NCI-H2029 (cell line): ENCODE data around the gene CIAO3.

Experiments used
- DNase-seq: peaks from one replicate; lab custom pipeline; 2025; lab: John Stamatoyannopoulos, UW

CIAO3 gene

DNA sequence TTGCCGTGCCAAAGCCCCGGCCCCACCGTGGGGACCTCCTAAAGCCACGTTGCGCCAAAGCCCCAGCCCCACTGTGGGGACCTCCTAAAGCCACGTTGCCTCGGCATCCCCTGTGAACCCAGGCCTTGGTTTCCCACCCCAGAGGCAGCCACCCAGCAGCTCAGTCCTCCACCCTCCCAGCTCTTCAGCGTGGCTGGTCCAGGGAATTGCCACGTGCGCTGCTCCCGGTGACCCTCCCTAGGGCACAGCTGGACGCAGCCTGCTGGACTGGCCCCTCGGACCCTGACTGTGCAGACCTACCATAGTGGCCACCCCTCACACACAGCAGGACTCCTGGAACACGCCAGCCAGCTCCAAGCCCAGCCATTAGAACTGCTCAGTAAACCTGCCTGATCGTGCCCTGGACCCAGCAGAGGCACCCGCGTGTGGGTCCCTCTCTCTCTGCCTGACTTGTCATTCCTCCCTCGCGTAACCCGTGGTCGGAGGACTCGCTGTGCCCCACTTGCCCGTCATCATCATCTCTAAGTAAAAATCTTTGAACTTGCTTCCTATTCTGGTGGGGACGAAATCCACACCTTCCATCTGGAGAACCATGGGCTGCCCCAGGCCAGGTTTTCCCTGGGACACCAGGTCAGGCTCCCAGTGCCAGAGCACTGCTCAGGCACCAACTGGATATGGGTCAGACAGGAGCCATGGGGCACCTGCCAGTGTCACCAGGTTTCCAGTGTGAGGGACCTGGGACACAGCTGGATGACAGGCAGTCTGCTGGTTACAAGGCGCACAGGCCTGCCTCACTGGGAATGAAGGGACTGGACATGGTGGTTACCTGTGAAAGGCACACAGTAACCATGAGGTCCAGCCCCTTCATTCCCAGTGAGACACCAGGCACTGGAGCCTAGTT is 5.6 kb downstream of the CIAO3 start:
- DNase-seq, result no peak

DNA sequence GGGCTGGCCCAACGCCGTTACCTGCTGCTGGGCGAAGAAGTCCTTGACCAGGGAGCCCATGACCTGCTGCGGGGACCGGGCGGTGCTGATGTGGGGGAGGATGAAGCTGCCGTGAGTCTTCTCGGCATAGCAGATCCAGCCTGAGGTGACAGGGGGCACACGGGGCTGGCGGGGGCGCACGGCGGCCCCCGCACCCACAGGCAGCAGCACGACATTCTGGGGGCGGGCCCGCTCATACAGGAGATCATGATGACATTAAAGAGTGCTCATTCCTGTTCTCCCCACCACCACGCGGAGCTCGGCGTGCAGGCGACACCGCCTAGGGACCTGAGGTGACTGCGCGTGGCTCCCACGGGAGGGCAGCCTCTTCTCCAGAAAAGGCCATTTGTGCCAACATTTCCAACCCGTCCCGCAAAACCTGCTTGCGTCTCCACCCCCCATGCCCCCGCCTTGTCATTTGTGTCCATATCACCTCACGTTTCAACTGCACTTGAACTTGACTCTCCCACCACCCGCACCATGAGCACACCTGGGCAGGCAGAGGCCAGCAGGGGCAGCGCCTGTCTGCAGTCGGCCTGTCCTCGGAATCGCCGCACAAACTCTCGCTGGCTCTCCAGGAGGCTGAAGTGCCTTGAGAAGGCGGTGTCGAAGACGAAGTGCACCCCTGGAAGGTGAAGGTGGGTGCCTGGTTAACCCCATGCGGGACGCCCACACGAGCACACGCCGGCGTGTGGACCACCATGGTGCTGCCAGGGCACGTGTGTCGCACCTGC is 6.4 kb downstream of the CIAO3 start:
- no peak for DNase-seq

GRCh38 chr16:733382-734207 is 7.2 kb downstream of the CIAO3 start:
- no peak for DNase-seq

DNA sequence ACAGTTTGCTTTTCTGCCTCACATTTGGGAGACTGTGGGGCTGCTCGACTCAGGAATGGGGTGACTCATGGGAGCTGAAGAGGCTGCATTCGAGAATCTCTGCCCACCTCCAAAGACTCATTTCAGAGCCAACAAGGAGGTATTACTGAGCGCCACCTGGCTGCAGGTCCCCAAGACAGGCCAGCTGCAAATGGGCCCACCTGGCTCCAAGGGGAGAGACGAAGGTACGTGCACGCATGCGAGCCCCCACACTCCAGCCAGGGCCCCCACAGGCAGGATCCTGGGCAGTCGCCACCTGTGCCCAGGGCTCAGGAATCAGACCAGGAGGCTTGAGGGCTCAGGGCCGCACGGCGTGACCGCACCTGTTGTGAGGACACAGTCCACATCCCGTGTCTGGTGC is 7.9 kb downstream of the CIAO3 start:
- no peak for DNase-seq

DNA sequence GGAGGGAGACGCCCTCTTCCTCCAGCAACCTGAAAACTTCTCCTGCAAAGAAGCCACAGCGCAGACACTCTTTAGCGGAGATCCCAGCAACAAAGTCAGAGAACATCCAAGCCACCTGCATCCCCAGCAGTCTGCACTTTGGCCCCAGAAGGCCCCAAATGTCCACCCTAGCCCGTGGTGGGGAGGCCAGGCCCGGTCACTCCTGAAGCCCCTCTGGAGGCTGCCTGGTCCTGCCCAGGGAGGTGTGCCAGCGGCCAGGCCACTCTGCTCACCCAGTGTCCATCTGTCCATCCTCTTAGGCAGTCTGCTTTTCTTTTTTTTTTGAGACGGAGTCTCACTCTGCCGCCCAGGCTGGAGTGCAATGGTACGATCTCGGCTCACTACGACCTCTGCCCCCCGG is 8.5 kb downstream of the CIAO3 start:
- DNase-seq, result no peak

DNA sequence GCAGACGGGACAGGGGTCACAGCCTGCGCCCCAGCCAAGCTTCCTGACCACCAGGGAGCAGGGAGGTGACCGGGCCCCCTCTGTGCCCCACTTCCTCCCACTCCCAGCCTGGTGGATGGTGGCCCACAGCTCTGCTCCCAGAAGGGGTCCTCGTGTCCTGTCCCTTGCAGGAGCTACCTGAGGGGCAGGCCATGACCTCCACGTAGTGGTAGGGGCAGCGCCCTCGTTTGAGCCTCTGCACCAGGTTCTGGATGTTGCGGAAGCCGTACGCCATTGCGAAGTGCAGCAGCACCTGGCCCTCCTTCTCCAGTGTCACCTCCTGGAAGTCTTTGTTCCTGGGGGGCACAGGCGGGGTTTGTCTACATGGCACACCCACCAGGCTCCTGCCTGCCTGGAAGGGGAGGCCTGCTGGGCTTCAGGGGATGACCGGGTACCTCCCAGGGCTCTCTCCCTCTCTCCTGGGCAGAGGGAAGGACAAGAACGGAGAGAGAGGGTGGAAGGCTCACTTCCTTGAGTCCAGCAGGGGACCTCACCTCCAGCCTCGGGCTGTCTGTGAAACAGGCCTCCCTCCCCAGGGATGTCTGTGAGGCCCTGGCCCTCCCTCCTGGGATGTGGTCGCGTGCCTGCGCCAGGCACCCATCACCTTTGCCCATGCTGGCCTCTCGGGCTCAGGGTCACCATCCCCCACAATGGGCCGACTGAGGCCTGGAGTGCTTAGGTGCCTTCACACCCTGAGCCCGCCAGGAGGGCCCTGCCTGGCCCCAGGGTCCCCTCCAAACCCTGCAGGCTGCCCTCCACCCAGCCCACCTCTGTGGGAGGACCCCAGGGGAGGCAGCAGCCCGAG is 9.9 kb downstream of the CIAO3 start:
- no peak for DNase-seq

DNA sequence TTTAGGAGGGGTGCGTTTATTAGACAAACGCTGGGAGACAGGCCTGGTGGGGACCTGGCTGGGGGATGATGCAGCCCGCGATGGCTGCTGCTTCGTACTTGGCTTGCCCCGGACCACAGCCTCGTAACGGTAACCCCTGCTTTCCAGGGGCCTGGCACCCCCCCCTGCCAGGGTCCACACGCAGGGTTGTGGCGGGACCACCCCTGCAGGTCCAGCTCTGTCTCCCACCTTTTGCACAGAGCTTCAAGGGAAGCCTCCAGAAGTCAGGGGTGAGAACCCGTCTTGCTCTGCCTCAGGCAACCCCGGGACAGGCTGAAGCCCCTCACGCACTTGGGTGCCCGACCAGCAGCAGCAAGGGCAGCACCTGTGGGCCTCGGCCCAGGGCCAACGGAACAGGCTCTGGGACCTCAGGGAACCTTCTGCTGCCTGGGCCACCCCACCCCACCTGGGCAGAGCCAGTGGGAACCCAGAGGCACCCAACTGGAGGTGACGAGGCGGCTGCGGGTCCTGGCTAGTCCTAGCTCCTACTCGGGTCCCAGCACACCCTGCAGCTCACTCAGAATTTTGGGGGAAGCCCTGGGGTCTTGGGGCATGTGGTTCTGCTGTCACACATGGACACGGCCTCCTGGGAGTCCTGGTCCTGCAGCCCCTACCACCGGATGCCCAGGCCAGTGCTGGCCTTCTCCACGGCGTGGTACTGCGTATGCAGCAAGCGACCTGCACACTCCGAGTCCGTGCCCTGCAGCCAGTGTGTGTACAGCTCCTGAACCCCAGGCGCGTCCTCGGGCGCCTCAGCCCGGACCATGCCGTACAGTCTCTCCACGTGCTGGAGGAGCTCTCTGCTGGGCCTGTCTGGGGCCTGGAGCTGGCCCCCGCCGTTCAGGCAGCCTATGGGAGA is 10.8 kb downstream of the CIAO3 start:
- DNase-seq, result no peak

DNA sequence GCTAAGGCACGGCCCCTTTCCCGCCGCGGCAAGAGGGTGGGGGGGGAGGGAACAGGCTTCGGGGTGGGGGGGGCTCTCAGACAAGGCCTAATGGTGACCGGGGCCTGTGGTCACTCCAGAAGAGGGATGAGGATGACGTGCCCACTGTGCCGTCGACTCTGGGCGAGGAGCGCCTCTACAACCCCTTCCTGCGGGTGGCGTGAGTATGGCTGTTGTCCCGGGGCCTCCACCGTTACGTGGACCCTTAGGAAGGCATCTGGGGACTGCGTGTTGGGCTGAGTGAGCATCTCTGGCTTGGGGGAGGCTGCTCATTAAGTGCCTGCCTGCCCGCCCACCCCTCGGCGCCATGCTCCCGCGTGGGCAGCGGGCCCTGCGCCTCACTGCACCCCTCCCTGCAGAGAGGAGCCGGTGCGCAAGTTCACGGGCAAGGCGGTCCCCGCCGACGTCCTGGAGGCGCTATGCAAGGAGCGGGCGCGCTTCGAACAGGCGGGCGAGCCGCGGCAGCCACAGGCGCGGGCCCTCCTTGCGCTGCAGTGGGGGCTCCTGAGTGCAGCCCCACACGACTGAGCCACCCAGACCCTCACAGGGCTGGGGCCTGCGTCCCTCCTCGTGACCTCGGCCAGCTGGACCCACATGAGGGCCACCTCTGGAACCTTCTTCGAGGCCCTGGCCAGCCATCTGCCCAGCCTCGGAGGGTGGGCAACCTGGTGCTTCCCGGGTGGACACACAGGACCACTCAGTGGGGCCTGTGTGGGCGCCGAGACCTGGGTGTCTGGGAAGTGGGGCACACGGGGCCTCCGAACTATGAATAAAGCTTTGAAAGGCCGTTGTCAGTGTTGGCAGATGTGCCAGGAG is 11.7 kb downstream of the CIAO3 start:
- no peak for DNase-seq

DNA sequence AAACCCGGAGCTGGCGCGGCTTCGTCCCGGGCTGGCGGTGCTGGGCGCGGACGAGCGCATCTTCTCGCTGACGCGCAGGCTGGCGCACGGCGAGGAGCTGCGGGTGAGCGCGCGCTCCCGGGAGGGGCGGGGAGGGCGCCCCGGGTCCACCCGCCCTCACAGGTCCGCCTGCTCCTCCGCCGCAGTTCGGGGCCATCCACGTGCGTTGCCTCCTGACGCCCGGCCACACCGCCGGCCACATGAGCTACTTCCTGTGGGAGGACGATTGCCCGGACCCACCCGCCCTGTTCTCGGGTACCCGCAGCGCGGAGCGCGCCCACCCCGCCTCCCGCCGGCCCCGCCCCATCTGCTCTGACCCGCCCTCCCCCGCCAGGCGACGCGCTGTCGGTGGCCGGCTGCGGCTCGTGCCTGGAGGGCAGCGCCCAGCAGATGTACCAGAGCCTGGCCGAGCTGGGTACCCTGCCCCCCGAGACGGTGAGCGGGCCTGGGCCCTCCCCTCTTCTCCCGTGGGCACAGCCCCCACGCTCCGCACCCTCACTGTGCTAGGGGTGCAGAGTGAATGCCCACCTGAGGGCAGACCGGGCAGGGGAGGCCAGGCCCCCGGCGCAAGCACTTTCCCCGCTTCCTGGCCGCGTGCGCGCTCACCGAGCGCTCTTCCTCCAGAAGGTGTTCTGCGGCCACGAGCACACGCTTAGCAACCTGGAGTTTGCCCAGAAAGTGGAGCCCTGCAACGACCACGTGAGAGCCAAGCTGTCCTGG is 12.5 kb downstream of the CIAO3 start:
- DNase-seq, result peak; percentile 40

- DNase-seq, result no peak
Observed at GRCh38 chr16:727291-727977, 13.4 kb downstream of the CIAO3 start.

DNA sequence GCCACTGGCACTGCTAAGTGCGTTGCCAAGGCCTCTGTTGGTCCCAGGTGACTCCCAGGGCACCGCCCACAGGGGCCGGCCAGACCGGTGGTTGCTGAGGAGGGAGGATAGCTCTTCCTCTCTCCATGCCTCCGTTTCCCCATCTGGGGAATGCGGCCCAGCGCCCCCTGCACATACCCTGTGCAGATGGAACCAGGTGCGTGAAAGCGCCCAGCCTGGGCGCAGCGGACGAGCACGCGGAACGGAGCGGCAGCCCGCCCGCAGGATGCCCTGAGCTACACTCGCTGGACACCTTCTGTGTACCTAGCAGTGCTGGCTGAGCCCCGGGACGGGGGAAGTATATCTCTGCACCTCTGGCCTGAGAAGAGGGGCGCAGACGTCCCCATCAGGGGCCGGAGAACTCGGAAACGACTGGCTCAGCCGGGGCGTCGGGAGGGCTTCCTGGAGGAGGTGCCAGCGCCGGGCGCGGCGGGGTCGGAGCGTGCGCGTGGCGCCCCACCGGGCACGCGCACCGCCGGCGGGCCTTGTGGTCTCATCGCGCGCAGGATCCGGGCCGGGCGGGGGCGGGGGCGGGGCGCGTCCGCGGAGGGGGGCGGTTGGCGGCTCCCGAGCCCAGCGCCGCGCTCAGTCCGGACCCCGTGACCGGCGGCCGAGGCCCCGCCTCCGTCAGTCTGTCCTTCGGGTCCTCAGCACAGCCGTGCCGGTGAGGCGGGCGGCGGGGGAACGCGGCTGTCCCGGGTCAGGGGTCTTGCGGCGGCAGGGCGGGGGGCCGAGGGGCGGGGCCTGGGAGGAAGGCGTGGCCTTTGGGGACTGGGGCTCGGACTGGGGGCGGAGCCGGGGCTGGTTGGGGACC is 14.1 kb downstream of the CIAO3 start, which contains the start of the genes CCDC78 and HAGHL:
TSS of gene CCDC78 (minus strand) at position 6 of the 853 bp plus-strand sequence. CDS start 76 bp downstream, outside the sequence.
TSS of gene HAGHL (plus strand) at position 669 of the 853 bp plus-strand sequence. CDS start 404 bp downstream, outside the sequence.
- DNase-seq, result no peak

GRCh38 chr16:726188-726437 is 14.7 kb downstream of the CIAO3 start:
- no peak for DNase-seq

DNA sequence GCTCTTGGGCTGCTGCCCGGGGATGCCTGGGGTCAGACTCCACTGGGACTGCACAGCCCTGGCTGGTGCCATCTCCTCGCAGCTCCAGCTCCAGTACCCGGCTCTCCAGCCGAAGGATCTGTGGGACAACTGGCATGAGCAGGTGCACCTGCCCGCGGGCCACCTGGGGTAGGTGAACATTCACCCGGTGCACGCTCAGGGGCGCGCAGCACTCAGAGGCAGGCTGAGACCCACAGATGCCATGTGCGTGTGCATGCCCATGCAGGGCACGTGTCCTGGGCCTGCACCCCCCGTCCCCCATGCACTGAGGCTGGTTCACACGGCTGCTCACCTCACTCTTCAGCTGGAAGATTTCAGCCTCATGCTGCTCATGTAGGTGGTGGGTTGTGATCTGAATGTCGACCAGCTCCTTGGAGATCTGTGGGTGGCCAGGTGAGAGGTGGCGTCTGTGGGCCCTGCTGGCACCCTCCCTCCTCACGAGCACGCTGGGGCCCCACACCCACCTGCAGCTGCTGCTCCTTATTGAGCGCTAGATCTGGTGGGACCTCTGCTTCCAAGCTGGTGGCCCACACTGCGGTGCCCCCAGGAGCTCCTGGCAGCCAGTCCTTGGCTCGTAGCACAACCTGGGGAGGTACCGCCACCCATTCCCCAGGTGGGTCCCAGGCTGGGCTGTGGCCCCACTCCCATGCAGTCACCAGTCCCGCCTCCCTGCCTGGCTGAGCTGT is 15.2 kb downstream of the CIAO3 start:
- no peak for DNase-seq

DNA sequence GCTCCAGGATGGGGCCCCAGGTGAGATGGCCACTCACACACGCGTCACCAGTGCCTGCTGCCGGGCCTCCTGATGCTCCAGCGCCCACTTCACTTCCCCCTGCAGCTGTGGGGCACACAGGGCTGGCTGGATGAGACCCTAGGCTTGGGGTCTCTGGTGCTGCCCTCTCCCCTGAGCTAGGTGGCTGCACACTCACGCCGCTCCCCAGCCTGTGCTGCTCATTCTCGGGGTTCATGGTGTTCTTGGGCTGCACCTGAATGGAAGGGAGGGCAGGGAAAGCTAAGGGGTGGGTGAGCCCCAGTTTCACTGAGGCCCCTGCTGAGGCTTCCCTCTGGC is 15.8 kb downstream of the CIAO3 start:
- DNase-seq, result no peak

DNA sequence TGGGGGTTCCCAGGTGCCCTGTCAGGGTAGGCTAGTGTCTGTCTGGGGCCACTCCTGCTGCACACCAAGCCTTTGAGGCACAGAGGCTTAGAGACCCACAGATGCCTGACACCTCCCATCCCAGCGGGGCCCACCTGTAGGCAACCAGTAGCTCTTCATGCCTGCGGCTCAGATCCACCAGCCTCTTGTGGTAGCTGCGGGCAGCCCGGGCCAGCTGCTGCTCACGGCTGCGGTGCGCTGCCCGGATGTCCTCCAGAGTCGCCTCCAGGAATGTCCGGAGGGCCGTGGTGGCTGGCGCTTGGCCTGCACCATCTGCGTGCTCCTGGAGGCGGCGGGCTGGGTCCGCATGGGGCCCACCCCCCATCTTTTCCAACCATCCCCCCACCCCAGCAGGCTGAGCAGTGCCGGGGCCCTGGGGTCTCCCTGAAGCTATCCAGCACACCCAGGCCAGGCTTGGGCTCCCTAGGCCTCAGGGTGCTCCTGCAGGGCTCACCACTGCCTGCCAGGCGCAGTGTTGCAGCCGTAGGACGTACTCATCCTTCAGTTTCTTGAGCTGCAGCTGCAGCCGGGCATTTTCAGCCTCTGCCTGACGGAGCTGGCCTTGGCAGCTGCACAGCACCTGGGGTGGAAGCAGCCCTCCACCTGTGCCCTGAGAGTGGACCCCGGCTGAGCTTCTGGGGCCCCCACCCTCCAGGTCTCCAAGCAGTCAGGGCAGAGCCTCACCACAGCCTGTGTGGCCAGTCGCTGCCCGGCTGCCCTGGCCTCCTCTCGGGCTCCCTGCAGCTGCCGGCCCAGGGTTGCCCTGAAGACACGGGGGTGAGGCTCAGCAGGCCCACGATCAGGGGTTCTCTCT is 16.4 kb downstream of the CIAO3 start:
- no peak for DNase-seq

GRCh38 chr16:723695-724094 is 17.1 kb downstream of the CIAO3 start:
- DNase-seq, result no peak
